DOHH2 (cell line): ENCODE measurements around the gene RAB11FIP5.

Experiments
- H3F3A ChIP-seq: fragments of 200-600 bp; sonication (generic), shearing (Covaris generic); 2 replicates; pipeline ENCODE4 v1.6.0; 2016; ENCODE audit warnings: antibody characterized with exemption, mild to moderate bottlenecking; ENCODE audit not compliant: control insufficient read depth, insufficient read depth
- H3K27ac ChIP-seq: fragments of 200-600 bp; sonication (generic); 2 replicates; pipeline ENCODE4 v1.5.1; 2014; ENCODE audit warnings: low read depth, mild to moderate bottlenecking, low read length, moderate library complexity
- H3K27me3 ChIP-seq: fragments of 200-600 bp; sonication (generic); 2 replicates; pipeline ENCODE4 v1.6.1; 2014; ENCODE audit warnings: mild to moderate bottlenecking, low read length, mixed read lengths; ENCODE audit not compliant: control insufficient read depth
- H3K36me3 ChIP-seq: fragments of 200-600 bp; sonication (generic); 2 replicates; pipeline ENCODE4 v1.6.1; 2014; ENCODE audit warnings: mild to moderate bottlenecking, low read length, moderate library complexity, mixed read lengths; ENCODE audit not compliant: control insufficient read depth
- H3K4me1 ChIP-seq: fragments of 200-600 bp; sonication (generic); 2 replicates; pipeline ENCODE4 v1.6.1; 2014; ENCODE audit warnings: mild to moderate bottlenecking, low read length, mixed read lengths; ENCODE audit not compliant: control insufficient read depth
- H3K4me2 ChIP-seq: fragments of 200-600 bp; sonication (generic); 2 replicates; pipeline ENCODE4 v1.6.0; 2014; ENCODE audit warnings: mild to moderate bottlenecking, low read length, moderate library complexity
- H3K4me3 ChIP-seq: fragments of 200-600 bp; sonication (generic); 2 replicates; pipeline ENCODE4 v1.5.1; 2014; ENCODE audit warnings: mild to moderate bottlenecking, low read length, mixed read lengths
- H3K79me2 ChIP-seq: fragments of 200-600 bp; sonication (generic); 2 replicates; pipeline ENCODE4 v1.6.1; 2014; ENCODE audit warnings: mild to moderate bottlenecking, low read length, mixed read lengths; ENCODE audit not compliant: control insufficient read depth
- H3K9me2 ChIP-seq: fragments of 200-600 bp; sonication (generic); replicated peaks from 2 replicates; pipeline ENCODE4 v1.6.1; 2014; ENCODE audit warnings: mild to moderate bottlenecking, low read length, mixed read lengths; ENCODE audit not compliant: control insufficient read depth
- H3K9me3 ChIP-seq: fragments of 200-600 bp; sonication (generic); 2 replicates; pipeline ENCODE4 v1.6.1; 2014; ENCODE audit warnings: antibody characterized with exemption, low read length, mixed read lengths; ENCODE audit not compliant: control insufficient read depth, insufficient read depth
- H4K20me1 ChIP-seq: fragments of 200-600 bp; sonication (generic); 2 replicates; pipeline ENCODE4 v1.6.0; 2014; ENCODE audit warnings: low read depth, mild to moderate bottlenecking, antibody characterized with exemption, low read length, moderate library complexity; ENCODE audit not compliant: control insufficient read depth, insufficient read depth
- CTCF ChIP-seq: fragments of 200-600 bp; sonication (generic); IDR thresholded peaks from one replicate; pipeline ENCODE4 v1.5.1; 2014; ENCODE audit warnings: antibody characterized with exemption, mild to moderate bottlenecking, low read depth, low read length; ENCODE audit not compliant: poor library complexity, severe bottlenecking
- EZH2phosphoT487 ChIP-seq: fragments of 200-600 bp; sonication (generic); IDR thresholded peaks from 2 replicates; pipeline ENCODE4 v1.6.1; 2017; ENCODE audit warnings: borderline replicate concordance, mild to moderate bottlenecking, antibody characterized with exemption, low read length, moderate library complexity, mixed read lengths

Gene RAB11FIP5

DNA sequence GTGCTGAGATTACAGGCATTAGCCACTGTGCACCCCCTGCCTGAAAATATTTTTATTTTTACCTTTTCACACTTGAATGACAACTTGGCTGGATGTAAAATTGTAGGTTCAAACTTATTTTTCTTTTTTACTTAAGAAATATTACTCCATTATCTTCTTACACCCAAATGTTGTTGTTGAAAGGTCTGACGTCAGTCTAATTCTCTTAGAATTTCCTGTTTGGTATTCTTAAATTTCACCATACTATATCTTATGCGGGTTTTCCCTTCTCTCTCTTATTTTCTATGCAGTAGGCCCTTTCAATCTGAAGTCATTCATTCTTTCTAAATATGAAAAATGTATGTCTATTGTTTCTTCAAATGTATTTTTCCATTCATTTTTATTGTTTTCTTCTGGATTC lies 29.1 kb upstream of the RAB11FIP5 start:
- no peaks in the 10 kb centered on the region for H3F3A ChIP-seq
- H3K4me1 ChIP-seq = no peaks in the 10 kb centered on the region

GRCh38 chr2:73135236-73135635 lies 22.5 kb upstream of the RAB11FIP5 start:
- peaks cover 3% of the 10 kb centered on the region; the same call in 1 of the 2 replicates for H3K27me3 ChIP-seq
- no peaks in the 10 kb centered on the region for H3K36me3 ChIP-seq
- no peaks in the 10 kb centered on the region for H3K79me2 ChIP-seq
- no peaks in the 10 kb centered on the region for H3F3A ChIP-seq
- H3K4me2 ChIP-seq = no peak overlapping the region
- H3K4me3 ChIP-seq = no peak overlapping the region
- no peaks in the 10 kb centered on the region for H3K9me2 ChIP-seq
- no peaks in the 10 kb centered on the region for H3K4me1 ChIP-seq
- no peak overlapping the region for H3K27ac ChIP-seq
- TF ChIP-seq CTCF (no peak), EZH2phosphoT487 (no peak)
- H4K20me1 ChIP-seq = no peaks in the 10 kb centered on the region
- no peaks in the 10 kb centered on the region for H3K9me3 ChIP-seq

More for the DNA sequence above, 29.1 kb upstream of the RAB11FIP5 start:
- no peak overlapping the region for H3K4me2 ChIP-seq
- H4K20me1 ChIP-seq = no peaks in the 10 kb centered on the region
- no peak overlapping the region for H3K4me3 ChIP-seq
- H3K27me3 ChIP-seq = 0 out of 2 replicates have a peak, but pooled peaks cover 3% of the 10 kb centered on the region
- no peaks in the 10 kb centered on the region for H3K9me3 ChIP-seq
- H3K79me2 ChIP-seq = no peaks in the 10 kb centered on the region
- H3K27ac ChIP-seq = no peak overlapping the region
- H3K36me3 ChIP-seq = no peaks in the 10 kb centered on the region
- TF ChIP-seq CTCF = no peak
- no peak for TF ChIP-seq EZH2phosphoT487
- H3K9me2 ChIP-seq = no peaks in the 10 kb centered on the region

- H3K4me1 ChIP-seq = no peaks in the 10 kb centered on the region
- H4K20me1 ChIP-seq = no peaks in the 10 kb centered on the region
- TF ChIP-seq EZH2phosphoT487 (no peak), CTCF (no peak)
- no peaks in the 10 kb centered on the region for H3K9me3 ChIP-seq
- no peak overlapping the region for H3K27ac ChIP-seq
- H3K4me2 ChIP-seq = no peak overlapping the region
- H3K27me3 ChIP-seq = peaks cover 5% of the 10 kb centered on the region
- H3K4me3 ChIP-seq = no peak overlapping the region
- no peaks in the 10 kb centered on the region for H3K36me3 ChIP-seq
- H3F3A ChIP-seq = no peaks in the 10 kb centered on the region
- no peaks in the 10 kb centered on the region for H3K79me2 ChIP-seq
- no peaks in the 10 kb centered on the region for H3K9me2 ChIP-seq
These were observed 21.7 kb upstream of the RAB11FIP5 start for GRCh38 chr2:73134471-73134870.
